SK-N-MC (cell line): ENCODE data around the gene KCNG2.

Source experiments
- DNase-seq: peaks from one replicate; pipeline ENCODE4 v3.0.0-alpha.2; 2011; ENCODE audit warnings: low read depth, low spot score
- H3K27ac ChIP-seq: fragments of 200-600 bp; sonication (generic); 2 replicates; pipeline ENCODE4 v1.5.1; 2016; ENCODE audit warnings: mixed run types
- H3K36me3 ChIP-seq: fragments of 200-600 bp; sonication (generic); 2 replicates; pipeline ENCODE4 v1.6.1; 2017; ENCODE audit warnings: antibody characterized with exemption, low read length, mixed read lengths; ENCODE audit not compliant: insufficient read depth
- H3K4me3 ChIP-seq: fragments of 200-600 bp; sonication (generic); 2 replicates; pipeline ENCODE4 v1.5.1; 2016
- H3K9ac ChIP-seq: fragments of 200-600 bp; sonication (generic); 2 replicates; pipeline ENCODE4 v1.8.0; 2017; ENCODE audit warnings: mixed run types, mixed read lengths; ENCODE audit not compliant: insufficient read length
- H3K9me3 ChIP-seq: fragments of 200-600 bp; sonication (generic); 2 replicates; pipeline ENCODE4 v1.6.1; 2017; ENCODE audit warnings: low read depth, mild to moderate bottlenecking, antibody characterized with exemption, low read length, moderate library complexity, mixed read lengths
- EZH2 ChIP-seq: fragments of 200-600 bp; sonication (generic); IDR thresholded peaks from one replicate; pipeline ENCODE4 v1.6.1; 2017; ENCODE audit warnings: antibody characterized with exemption
- FOXP2 ChIP-seq: optimal IDR thresholded peaks from 2 replicates; pipeline ENCODE3; 2011; ENCODE audit warnings: mild to moderate bottlenecking, moderate library complexity; ENCODE audit not compliant: insufficient read depth; ENCODE audit errors: extremely low read length, control extremely low read depth
- POLR2AphosphoS5 ChIP-seq: IDR thresholded peaks from 2 replicates; pipeline ENCODE4 v1.6.1; 2012; ENCODE audit warnings: mild to moderate bottlenecking, low read depth, low read length, borderline replicate concordance

Gene KCNG2

DNA sequence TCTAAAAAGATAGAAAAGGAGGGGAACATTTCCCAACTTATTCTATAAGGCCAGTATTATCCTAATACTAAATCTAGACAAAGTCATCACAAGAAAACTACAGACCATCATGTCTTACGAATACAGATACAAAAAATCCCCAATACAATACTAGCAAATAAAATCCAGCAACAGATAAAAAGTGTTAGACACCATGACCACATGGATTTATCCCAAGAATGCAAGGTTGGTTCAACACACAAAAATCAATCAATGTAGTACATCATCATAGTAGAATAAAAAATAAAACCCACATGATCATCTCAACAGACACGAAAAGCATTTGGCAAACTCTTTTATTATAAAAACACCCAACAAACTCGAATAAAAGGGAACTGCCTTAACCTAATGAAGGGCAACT is 135.2 kb downstream of the KCNG2 start:
- Histone ChIP-seq H3K9me3 (peaks cover 11% of the 10 kb centered on the region; the same call in 1 of the 2 replicates), H3K9ac (no peak overlapping the region), H3K4me3 (no peak overlapping the region), H3K36me3 (peaks cover 44% of the 10 kb centered on the region), H3K27ac (no peak overlapping the region)
- no peak for TF ChIP-seq POLR2AphosphoS5
- TF ChIP-seq FOXP2, result no peak
- no peak for TF ChIP-seq EZH2
- no peak for DNase-seq

DNA sequence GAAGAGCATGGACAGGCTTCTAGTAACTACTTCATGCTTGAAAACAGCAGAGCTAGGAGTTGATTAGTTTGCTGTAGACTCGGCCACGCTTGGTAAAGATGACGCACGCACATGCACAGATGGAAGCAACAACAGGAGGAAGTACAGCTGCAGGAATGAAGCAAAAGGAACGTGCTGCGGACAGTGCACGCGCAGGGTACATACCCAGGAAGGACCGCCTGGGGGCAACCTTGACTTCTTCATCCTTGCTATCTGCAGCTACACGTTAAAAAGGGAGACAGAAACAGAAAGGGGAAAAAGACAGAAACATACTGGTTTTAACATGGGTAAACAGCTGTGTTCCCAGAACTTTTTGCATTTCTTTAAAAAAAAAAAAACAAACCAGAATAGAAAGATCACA is 136.0 kb downstream of the KCNG2 start:
- Histone ChIP-seq H3K9me3 (peaks cover 11% of the 10 kb centered on the region; the same call in 1 of the 2 replicates), H3K4me3 (no peak overlapping the region), H3K36me3 (peaks cover 44% of the 10 kb centered on the region), H3K27ac (no peak overlapping the region), H3K9ac (no peak overlapping the region)
- TF ChIP-seq POLR2AphosphoS5, result no peak
- TF ChIP-seq EZH2, result no peak
- no peak for TF ChIP-seq FOXP2
- no peak for DNase-seq

DNA sequence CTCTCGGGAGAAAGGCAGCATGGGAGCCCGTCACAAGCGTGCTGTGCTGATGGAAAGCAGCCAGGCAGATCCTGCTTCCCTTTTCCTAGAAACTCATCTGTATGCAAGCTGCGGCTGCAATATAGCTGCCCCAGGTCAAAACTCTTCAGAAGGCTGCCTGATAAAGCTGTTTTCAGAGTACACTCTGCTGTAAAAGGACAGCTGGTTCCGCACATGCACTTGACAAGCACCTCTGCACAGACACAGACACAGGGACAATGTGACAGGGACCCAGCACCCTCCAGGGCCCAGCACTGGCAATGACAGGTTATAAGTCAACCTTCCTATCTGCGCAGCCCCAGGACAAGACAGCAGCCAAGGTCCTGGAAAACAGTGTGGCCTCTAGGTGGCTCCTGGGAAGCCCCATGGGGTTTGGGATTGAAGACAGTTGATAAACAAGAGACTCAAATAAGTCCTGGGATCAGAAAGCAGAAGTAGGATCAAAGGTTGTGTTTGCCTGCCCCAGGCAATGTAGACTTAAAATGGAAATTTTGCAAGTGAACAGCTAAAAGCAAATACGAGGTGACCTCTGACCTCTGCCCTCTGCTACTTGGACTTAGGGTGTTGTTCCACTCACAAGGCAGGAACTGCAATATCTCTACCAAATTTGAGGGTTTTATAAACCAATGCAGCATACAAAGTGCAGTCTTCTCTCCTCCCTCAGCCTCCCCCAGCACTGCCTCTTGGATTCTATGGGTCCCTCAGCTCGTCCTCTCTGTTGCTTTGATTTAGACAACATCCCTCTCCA is 136.8 kb downstream of the KCNG2 start:
- H3K27ac ChIP-seq, result no peak overlapping the region
- peaks cover 37% of the 10 kb centered on the region for H3K36me3 ChIP-seq
- DNase-seq, result no peak
- no peak overlapping the region for H3K9ac ChIP-seq
- H3K9me3 ChIP-seq, result peaks cover 9% of the 10 kb centered on the region; the same call in 1 of the 2 replicates
- H3K4me3 ChIP-seq, result no peak overlapping the region
- TF ChIP-seq POLR2AphosphoS5 (no peak), EZH2 (no peak), FOXP2 (no peak)

DNA sequence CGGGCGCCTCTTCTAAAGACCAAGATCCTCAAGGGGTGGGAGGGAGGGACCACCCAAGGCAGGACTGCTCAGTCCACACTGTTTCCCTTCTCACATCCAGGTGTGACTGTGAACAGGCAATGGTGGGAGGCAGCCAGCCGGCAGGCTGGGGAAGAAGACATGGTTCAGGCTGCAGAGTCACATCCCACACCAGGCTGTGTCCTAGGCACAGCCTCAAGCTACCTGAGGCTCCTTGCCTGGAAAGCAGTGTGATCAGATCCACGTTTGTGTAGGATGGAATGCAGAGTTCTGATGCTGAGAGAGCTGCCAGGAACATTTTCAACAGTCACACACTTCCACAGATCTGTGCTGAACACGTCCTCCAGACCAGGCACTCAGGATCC is 137.4 kb downstream of the KCNG2 start:
- 0 out of 2 replicates have a peak, but pooled peaks cover 4% of the 10 kb centered on the region for H3K9me3 ChIP-seq
- TF ChIP-seq EZH2 (no peak), FOXP2 (no peak), POLR2AphosphoS5 (no peak)
- no peak overlapping the region for H3K9ac ChIP-seq
- no peak for DNase-seq
- H3K36me3 ChIP-seq, result peaks cover 31% of the 10 kb centered on the region
- no peak overlapping the region for H3K27ac ChIP-seq
- H3K4me3 ChIP-seq, result no peak overlapping the region

DNA sequence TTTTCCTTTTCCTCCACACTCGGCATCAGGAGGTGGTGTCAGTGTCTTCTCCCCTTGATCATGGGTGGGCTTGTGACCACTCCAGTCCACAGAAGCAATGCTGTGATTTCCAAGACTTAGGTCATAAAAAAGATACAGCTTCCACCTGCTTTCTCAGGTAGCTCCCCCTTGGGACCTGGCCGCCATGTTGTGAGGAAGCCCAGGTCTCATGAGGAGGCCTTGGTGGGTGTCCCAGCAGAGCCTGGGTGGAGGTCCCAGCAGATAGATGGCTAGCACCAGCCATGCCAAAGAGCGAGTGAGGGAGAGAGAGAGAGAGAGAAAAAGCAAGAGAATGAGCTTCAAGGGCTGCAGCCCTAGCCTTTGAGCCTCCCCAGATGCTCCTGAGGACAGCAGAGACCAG is 137.8 kb downstream of the KCNG2 start:
- DNase-seq, result no peak

DNA sequence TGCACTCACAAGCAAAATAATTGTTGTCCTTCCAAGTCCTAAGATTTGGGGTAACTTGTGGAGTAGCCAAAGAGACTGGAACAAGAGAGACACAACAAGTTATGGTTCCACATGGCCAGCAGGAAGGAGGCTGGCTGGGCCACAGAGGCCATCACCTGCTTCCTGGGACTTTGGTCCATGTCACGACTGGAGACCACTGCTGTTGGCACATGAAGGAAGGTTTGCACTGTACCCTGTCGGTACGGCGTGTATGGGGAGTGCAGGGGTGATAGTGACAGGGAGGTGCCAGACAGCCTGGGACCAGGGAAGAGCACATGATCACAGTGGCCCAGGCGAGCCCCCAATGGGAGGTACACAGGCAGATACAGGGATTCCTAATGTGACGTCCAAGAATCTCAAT is 138.2 kb downstream of the KCNG2 start:
- H3K9ac ChIP-seq, result no peak overlapping the region
- H3K9me3 ChIP-seq, result 0 out of 2 replicates have a peak, but pooled peaks cover 4% of the 10 kb centered on the region
- H3K4me3 ChIP-seq, result no peak overlapping the region
- DNase-seq, result no peak
- no peak overlapping the region for H3K27ac ChIP-seq
- TF ChIP-seq EZH2 (no peak), FOXP2 (no peak), POLR2AphosphoS5 (no peak)
- H3K36me3 ChIP-seq, result peaks cover 34% of the 10 kb centered on the region

More for the DNA sequence above, 137.8 kb downstream of the KCNG2 start:
- Histone ChIP-seq H3K4me3 (no peak overlapping the region), H3K9me3 (0 out of 2 replicates have a peak, but pooled peaks cover 4% of the 10 kb centered on the region), H3K36me3 (peaks cover 34% of the 10 kb centered on the region), H3K27ac (no peak overlapping the region), H3K9ac (no peak overlapping the region)
- TF ChIP-seq FOXP2, result no peak
- no peak for TF ChIP-seq POLR2AphosphoS5
- no peak for TF ChIP-seq EZH2

DNA sequence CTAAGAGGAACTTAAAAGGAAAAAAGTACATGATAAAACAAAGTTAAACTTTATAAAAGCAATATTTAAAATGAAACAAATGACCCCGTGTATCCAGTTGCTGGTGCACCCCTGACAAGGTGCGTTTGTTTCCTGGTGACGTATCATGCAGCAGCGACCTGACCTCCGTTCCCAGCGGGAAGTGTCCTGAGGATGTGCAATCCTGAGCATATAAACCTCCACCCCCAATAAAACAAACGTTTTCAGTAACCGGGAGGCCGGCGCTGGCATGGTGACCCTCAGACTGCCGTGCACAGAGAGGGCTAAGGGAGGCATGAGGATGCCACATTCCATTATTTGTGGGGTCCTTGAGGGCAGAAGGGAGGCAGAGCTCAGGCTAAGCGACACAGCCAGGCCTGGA is 138.9 kb downstream of the KCNG2 start:
- no peak overlapping the region for H3K4me3 ChIP-seq
- DNase-seq, result no peak
- H3K27ac ChIP-seq, result no peak overlapping the region
- 0 out of 2 replicates have a peak, but pooled peaks cover 4% of the 10 kb centered on the region for H3K9me3 ChIP-seq
- TF ChIP-seq POLR2AphosphoS5, result no peak
- no peak for TF ChIP-seq FOXP2
- TF ChIP-seq EZH2, result no peak
- H3K9ac ChIP-seq, result no peak overlapping the region
- peaks cover 34% of the 10 kb centered on the region for H3K36me3 ChIP-seq

DNA sequence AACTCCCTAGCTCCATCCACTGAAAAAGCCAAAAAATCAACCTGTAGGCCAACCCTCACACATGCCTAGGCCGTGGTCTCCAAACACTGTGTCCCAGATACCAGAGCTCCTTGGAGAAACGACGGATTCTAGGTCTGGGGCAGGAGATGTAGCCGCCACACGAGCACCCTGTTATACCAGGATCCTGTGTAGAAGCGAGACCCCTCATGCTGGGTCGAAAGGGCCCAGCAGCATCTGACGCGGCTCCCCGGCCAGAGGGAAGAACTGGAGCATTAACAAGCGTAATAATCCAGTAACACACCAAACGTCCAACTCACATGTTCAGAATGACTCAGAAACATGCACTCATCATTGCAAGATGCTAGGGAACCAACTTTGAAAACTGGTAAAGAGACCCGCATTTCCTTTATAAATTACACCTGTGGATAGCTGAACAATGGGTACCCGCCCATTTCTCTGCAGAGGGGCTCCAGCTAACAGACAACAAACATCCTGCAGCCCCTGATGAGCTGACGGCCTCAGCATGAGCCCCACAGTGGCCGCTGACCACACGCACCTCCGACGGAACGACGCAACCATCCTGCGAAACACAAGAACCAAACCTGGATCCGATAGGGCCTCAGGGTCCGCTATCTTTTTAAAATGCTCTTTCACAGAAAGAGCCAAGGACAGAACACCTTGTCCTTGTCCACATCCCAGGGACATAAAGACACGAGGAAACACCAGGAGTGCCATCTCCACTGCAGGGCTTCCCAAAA is 139.5 kb downstream of the KCNG2 start:
- DNase-seq, result no peak
- no peak overlapping the region for H3K4me3 ChIP-seq
- peaks cover 37% of the 10 kb centered on the region for H3K36me3 ChIP-seq
- no peak overlapping the region for H3K9ac ChIP-seq
- TF ChIP-seq POLR2AphosphoS5, result no peak
- no peak for TF ChIP-seq FOXP2
- no peak for TF ChIP-seq EZH2
- no peak overlapping the region for H3K27ac ChIP-seq
- H3K9me3 ChIP-seq, result 0 out of 2 replicates have a peak, but pooled peaks cover 1% of the 10 kb centered on the region

DNA sequence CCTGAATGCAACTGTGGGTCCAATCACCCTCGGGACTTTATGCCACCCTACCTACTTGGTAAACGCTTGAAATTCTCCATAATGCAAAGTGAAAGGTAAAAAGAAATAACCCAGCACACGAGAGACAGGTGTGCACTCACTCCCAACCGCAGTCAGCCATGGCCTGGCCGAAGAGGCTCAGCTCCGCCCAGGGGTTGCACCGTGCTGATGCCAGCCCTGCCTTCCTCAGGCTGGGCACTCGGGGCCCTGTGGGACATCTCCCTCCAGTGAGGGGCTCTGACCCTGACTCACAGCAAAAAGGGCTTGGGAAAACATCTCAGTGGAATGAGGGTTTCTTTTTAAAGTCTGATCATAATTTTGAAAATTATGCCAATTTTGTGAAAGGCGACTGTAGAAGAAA is 140.5 kb downstream of the KCNG2 start:
- peaks cover 37% of the 10 kb centered on the region for H3K36me3 ChIP-seq

More for the DNA sequence above, 140.5 kb downstream of the KCNG2 start:
- H3K9ac ChIP-seq, result no peak overlapping the region
- H3K27ac ChIP-seq, result no peak overlapping the region
- H3K4me3 ChIP-seq, result no peak overlapping the region
- H3K9me3 ChIP-seq, result no peaks in the 10 kb centered on the region
- no peak for DNase-seq
- TF ChIP-seq POLR2AphosphoS5 (no peak), FOXP2 (no peak), EZH2 (no peak)
